Measurements from ENCODE around the gene SKIDA1.

Gene SKIDA1

DNA sequence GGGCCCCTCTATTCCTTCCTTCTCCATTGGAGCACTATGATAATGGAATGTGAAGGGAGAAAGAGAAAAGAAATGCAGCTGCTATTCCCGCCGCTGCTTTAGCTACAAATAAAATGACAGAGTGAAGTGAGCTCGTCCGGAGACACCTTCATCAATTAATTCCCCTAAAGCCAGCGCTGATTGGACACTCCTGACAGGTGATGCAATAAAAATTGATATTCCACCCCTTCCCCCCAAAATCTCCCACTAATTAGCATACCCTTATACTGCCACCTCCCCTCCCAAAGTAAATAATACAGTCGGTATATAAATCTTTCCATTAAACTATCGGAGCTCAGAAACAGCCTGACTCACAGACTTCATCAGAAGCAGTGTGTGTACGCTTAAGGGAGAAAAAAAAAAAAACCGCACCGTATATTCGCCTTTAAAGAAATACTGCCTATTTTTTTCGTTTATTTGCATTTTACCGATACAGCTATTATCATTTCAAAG is 7.3 kb downstream of the SKIDA1 start (continued):
- no peak for TF ChIP-seq ZNF624 (tag by site-specific recombination; IDR thresholded peaks at IDR 0.05)
- TF ChIP-seq ZNF398 (tag by site-specific recombination; IDR thresholded peaks at IDR 0.05), result peak; percentile 98
- no peak for TF ChIP-seq GFI1B (tag by site-specific recombination; IDR thresholded peaks at IDR 0.05)
- no peak; the same call in 1 of the 2 replicates for TF ChIP-seq TRIM28 (IDR thresholded peaks at IDR 0.05; ENCODE audit: borderline replicate concordance, low read length)
- no peak for TF ChIP-seq ZNF548 (tag by site-specific recombination; IDR thresholded peaks at IDR 0.05)
- TF ChIP-seq ZNF513 (tag by site-specific recombination; IDR thresholded peaks at IDR 0.05), result no peak
- peak; percentile 37 for TF ChIP-seq IKZF3 (tag by site-specific recombination; IDR thresholded peaks at IDR 0.05)
- peak; percentile 34; the same call in 1 of the 2 replicates for TF ChIP-seq INSM2 (tag by site-specific recombination; IDR thresholded peaks at IDR 0.05)
- no peak for TF ChIP-seq ZNF830 (tag by site-specific recombination; IDR thresholded peaks at IDR 0.05; ENCODE audit: low read depth)
- no peak for TF ChIP-seq ZNF596 (tag by site-specific recombination; IDR thresholded peaks at IDR 0.05)
- TF ChIP-seq, protein P1, sequence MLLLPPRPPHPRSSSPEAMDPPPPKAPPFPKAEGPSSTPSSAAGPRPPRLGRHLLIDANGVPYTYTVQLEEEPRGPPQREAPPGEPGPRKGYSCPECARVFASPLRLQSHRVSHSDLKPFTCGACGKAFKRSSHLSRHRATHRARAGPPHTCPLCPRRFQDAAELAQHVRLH (tag by site-specific recombination; IDR thresholded peaks at IDR 0.05), result no peak
- TF ChIP-seq ZNF140 (tag by site-specific recombination; IDR thresholded peaks at IDR 0.05), result no peak
- no peak for TF ChIP-seq ZNF211 (tag by site-specific recombination; IDR thresholded peaks at IDR 0.05; ENCODE audit: low read depth)
- TF ChIP-seq ZNF785 (tag by site-specific recombination; IDR thresholded peaks at IDR 0.05), result no peak
- TF ChIP-seq GLI4 (tag by site-specific recombination; IDR thresholded peaks at IDR 0.05), result no peak
- no peak for TF ChIP-seq HOXA7 (CRISPR knock-in tag; IDR thresholded peaks at IDR 0.05; ENCODE audit: borderline replicate concordance)
- 0 out of 2 replicates have a peak, but pooled peaks have one; percentile 18 for TF ChIP-seq KLF16 (tag by site-specific recombination; IDR thresholded peaks at IDR 0.05)
- peak; percentile 72 for TF ChIP-seq SP7 (tag by site-specific recombination; IDR thresholded peaks at IDR 0.05)
- TF ChIP-seq TSHZ1 (tag by site-specific recombination; IDR thresholded peaks at IDR 0.05; ENCODE audit: borderline replicate concordance), result peak; percentile 92
- TF ChIP-seq PRDM4 (tag by site-specific recombination; IDR thresholded peaks at IDR 0.05), result peak; percentile 80
- TF ChIP-seq ZNF639 (tag by site-specific recombination; IDR thresholded peaks at IDR 0.05), result no peak
- TF ChIP-seq ZNF660 (tag by site-specific recombination; IDR thresholded peaks at IDR 0.05), result peak; percentile 10; the same call in 1 of the 2 replicates
- TF ChIP-seq ZNF223 (tag by site-specific recombination; IDR thresholded peaks at IDR 0.05), result no peak
- peak; percentile 22; the same call in 1 of the 2 replicates for TF ChIP-seq ZNF341 (tag by site-specific recombination; IDR thresholded peaks at IDR 0.05; ENCODE audit: low read depth)
- peak; percentile 55; the same call in 1 of the 2 replicates for TF ChIP-seq ZNF843 (tag by site-specific recombination; IDR thresholded peaks at IDR 0.05)
- TF ChIP-seq, protein P2, sequence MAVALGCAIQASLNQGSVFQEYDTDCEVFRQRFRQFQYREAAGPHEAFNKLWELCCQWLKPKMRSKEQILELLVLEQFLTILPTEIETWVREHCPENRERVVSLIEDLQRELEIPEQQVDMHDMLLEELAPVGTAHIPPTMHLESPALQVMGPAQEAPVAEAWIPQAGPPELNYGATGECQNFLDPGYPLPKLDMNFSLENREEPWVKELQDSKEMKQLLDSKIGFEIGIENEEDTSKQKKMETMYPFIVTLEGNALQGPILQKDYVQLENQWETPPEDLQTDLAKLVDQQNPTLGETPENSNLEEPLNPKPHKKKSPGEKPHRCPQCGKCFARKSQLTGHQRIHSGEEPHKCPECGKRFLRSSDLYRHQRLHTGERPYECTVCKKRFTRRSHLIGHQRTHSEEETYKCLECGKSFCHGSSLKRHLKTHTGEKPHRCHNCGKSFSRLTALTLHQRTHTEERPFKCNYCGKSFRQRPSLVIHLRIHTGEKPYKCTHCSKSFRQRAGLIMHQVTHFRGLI (tag by site-specific recombination; IDR thresholded peaks at IDR 0.05), result no peak
